Measurements from ENCODE around the gene DNAH2.

Gene DNAH2

DNA sequence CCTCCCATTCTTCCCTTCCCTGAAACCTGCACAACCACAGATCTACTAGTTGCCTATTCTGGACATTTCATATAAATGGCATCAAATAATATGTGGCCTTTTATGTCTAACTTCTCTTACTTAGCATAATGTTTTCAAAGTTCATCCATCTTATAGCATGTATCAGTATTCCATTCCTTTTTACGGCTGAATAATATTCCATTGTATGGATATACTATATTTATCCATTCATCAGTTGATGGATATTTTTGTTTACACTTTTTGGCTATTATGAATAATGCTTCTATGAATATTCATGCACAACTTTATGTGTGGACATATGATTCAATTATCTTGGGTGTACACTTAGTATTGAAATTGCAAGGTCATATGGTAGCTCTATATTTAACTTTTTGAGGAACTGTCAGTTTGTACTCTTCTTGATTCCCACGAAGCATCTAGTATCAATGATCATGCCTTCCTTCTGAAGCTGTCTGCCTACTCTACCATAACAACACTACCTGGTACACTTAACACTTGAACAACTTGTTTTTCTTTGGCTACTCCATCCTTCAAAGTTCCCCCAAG is 158.3 kb downstream of the DNAH2 start:
- no peak for DNase-seq

- no peak for DNase-seq
Observed at GRCh38 chr17:7878234-7878633, 160.7 kb downstream of the DNAH2 start.

DNA sequence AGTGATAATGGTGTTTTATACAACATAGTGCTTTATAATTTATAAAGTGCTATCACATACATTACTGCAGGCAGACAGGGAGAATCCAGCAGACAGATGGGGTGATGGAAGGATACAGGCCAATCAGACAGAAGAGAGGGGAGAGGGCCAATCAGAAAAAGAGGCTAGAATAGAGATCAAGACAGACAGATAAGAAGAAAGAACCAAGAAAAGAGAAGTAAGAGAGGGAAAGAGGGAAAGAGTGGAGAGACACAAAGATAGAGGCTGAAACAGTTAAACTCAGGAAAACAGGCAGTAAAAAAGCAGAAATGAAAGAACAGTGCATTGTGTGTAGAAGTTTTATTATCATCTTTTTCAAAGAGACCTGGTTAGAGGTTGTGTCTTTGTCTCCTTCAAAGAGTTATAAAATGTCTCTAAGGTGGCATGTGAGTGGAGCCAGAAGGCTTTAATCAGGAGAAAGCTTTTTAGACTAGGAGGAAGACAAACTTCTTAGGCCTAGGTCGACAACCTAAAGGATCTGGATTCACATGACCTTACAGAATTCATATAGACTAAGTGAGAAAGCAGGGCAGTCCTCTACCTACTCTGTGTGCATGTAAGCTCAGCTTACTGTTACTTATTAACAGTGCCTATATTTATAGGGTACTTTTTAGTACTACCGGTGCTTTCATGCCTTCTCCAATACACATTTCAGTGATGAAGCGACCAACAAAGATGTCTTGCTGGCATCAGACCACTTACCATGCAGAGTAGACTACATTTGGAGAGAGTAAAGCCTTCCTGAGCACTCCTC is 162.7 kb downstream of the DNAH2 start:
- DNase-seq: no peak

DNA sequence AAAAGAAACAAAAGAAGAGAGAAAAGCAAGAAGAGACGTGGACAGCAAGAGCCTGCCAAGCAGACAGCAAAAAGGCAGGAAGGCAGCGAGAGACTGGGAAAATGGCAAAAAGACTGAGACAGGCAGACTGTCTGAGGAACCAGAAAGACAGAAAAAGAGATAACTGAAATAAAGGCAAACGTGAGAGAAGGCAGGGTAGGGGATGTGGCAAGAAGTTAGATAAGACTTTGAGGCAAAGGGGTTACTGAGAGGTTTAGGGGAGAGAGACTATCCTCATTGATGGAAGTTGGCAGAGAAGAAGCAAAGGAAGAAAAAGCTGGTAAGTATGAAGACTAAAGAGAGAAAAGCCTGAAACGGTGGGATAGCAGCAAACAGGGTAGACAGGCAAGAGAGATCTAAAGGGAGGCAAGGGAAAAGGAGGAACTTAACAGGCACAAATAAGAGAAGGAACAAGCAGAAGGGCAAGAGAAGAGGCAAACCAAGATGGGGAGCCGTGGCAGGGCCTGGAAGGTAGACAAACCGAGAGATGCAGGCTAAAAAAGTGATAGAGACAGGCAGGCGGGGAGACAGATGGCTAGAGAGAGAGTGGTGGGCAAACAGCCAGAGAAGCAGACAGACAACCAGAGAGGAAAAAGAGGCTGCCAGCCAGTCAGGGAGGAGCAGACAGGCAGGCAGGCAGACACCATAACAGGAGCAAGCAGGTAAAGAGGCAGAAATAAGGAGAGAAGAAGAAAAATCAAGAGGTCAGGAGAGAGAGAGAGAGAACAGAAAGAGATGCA is 163.9 kb downstream of the DNAH2 start:
- peak in 2 of 14 donors; percentile 16 to 93 for DNase-seq

DNA sequence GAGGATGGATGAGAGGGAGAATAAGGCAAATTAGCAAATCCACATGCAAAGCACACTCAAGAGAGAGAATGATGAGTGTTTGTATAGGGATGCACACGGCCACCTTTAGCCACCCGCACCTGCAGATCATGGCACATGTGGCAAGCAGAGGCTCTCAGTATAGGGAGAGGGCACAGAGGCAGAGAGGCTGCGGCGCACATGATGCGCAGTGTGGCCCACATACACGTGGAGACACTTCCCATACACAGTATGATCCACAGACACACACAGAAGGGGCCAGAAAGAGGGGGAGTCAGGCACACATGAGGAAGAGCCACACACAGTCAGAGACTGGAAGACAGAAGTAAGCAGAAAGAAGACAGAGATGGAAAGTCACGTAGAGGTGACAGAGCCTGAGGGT is 164.5 kb downstream of the DNAH2 start:
- no peak for DNase-seq

GRCh38 chr17:7882629-7883028 is 165.1 kb downstream of the DNAH2 start:
- DNase-seq: no peak
